HG03571 (cell line): ENCODE data around the gene LRRC31.

Source experiments
- ATAC-seq: cut with Tn5 transposase; IDR thresholded peaks from one replicate; pipeline ENCODE4 v1.9.1; 2021; ENCODE audit not compliant: unreplicated experiment

LRRC31 gene

DNA sequence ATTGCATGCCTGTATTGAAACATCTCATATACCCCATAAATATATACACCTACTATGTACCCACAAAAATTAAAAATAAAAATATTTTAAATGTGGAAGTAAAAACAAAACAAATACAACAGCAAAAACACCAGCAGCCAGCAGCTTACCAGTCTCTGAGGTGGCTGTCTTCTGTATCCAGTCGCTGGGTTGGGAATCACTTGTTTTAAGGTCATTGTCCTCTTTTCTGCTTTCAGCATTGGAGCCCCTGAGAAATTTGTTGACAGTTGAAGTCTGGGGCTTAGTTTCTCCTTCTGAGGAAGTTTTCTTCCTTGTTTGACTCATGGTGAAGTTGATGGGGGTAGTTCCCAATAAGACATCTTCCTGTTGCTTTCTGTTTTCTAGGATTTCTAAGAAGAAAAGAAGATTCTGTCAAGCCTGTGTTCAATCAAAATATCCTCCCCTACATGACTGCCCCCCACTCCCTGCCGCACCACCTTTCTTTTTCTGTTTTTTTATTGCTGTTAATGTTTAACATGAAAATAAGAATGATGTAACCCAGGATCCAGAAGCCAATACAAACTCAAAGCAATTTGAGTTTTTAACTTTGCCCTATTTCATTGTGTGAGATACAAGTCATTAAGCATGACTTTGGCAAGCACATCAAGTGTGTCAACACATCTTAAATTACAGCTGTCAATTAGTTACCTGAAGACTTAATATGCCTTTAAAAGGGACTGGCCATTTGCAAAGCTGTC lies at the start of gene LRRC31:
Gene LRRC31 (minus strand): TSS at position 452 of the 737 bp plus-strand sequence. CDS start 128 bp downstream, at position 324.
- no peak for ATAC-seq

DNA sequence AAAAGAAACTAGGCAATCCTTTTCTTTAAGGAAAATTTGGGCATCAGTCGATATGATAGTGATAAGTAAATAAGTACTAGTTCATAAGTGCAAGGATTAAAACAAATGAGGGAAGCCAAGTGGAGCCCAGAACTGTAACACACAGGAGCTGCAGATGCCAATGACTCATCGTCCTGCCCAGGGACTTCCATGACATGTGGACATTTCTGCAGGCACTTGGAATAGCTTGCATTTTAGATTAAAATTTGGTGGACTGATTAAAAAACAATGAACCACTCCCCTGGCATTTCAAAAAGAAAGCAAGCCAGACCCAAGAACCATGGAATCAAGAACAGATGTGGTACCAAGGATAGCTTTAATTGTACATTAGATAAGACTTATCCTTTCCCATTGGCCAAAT lies 44.6 kb upstream of the LRRC31 start:
- ATAC-seq = no peak

GRCh38 chr3:169913323-169913722 lies 43.6 kb upstream of the LRRC31 start:
- ATAC-seq = no peak

DNA sequence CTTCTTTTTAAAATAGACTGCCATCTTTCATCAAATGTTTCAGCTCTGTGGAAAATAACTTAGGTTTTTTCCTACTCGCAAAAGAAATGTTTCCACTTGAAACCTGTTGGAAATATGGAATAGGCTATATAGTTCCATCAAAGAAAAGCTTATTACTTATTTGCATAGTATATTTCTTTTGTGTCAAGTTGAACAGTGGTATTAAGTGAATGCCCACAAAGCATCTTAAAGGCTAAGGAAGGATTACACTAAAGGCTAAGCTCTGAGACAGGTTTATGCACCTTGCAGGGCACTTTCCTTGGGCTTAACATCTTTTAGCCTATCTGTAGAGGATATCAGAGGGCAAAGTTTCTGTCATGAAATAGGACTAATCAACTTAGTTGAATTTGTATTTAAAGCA lies 41.5 kb upstream of the LRRC31 start, which contains the start of gene SAMD7:
Gene SAMD7 (plus strand): TSS at position 301 of the 400 bp plus-strand sequence. CDS start 7,927 bp downstream, outside the sequence.
- ATAC-seq = no peak

GRCh38 chr3:169907944-169908343 lies 38.2 kb upstream of the LRRC31 start:
- ATAC-seq = no peak

- no peak for ATAC-seq
These were observed 37.7 kb upstream of the LRRC31 start for GRCh38 chr3:169907476-169907875.

- no peak for ATAC-seq
These were observed 35.7 kb upstream of the LRRC31 start for GRCh38 chr3:169905404-169905803.

DNA sequence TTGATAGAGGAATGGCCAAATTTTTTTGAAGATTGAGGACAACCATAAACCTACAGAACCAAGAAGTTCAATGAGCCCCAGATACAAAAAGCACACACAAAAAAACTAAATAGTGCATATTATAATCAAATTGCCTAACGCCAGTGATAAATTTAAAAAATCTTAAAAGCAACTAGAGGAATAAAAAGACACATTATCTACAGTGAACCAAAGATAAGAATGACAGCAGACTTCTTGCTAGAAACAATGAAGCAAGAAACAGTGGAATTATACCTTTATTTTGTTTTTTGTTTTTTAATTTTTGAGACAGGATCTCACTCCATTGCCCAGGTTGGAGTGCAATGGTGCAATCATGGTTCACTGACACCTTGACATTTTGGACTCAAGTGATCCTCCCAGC lies 31.7 kb upstream of the LRRC31 start:
- ATAC-seq = no peak

- ATAC-seq = no peak
These were observed 27.5 kb upstream of the LRRC31 start for GRCh38 chr3:169897284-169897683.

GRCh38 chr3:169895072-169895471 lies 25.3 kb upstream of the LRRC31 start:
- no peak for ATAC-seq

DNA sequence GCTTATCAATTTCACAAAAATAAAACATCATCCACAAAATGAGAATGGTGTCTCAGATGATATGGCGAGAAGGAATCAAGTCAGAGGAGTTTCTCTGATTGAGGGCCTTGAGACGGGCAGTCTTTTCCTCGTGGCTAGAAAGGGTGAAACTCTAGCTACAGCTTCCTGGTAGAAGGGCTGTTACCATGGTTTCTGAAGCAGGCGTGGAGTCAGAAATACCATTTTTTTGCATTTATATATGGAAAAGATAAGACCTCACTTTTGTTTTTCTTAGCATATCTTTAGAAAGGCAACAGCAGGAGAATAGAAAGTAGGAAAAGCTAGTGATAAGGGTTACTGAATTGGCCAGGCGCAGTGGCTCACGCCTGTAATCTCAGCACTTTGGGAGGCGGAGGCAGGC lies 24.4 kb upstream of the LRRC31 start:
- ATAC-seq = no peak

DNA sequence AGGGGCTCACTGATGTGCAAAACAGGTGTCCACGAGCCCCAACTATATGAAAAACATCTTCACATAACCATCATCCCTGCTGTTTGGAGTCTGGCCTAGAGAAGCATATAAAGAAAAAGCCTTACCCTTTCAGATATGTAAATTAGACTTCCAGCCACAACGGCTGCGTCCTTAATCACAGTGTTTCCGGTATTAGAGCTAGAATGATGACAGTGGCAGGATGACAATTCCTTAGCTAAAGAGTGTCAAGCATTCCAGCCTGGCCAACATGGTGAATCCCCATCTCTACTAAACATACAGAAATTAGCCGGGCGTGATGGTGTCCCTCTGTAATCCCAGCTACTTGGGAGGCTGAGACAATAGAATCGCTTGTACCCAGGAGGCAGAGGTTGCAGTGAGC lies 22.2 kb upstream of the LRRC31 start:
- no peak for ATAC-seq

DNA sequence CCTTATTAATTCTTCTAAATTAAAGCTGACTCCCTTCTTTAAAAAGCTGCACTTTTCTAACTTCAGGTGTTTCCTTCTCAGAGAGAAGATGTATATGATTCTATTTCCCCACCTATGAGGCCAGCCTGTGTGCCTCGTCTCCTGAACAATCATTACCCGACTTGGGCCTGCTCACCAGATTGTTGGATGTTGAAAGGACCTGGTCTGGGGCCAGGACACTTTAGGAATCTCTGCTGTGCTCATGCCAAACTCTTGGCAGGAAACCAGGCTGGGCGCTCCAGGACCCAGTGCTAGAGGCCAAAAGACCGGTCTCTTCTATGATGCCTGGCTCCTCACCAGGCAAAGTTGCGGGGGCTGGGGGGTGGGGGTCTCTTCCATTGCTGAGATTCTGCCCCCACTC lies 16.9 kb upstream of the LRRC31 start:
- no peak for ATAC-seq

GRCh38 chr3:169880576-169881250 lies 11.0 kb upstream of the LRRC31 start:
- ATAC-seq = no peak

GRCh38 chr3:169879845-169880575 lies 10.3 kb upstream of the LRRC31 start:
- ATAC-seq = no peak

GRCh38 chr3:169879013-169879557 lies 9.3 kb upstream of the LRRC31 start:
- no peak for ATAC-seq

GRCh38 chr3:169871129-169871886 lies 1.6 kb upstream of the LRRC31 start:
- no peak for ATAC-seq

- ATAC-seq = no peak
These were observed 1.4 kb downstream of the LRRC31 start for GRCh38 chr3:169868369-169868768.

GRCh38 chr3:169867584-169868210 lies 2.0 kb downstream of the LRRC31 start:
- ATAC-seq = no peak

- no peak for ATAC-seq
These were observed 4.5 kb downstream of the LRRC31 start for GRCh38 chr3:169865176-169865767.
